Activated T-cell treated with anti-CD3 and anti-CD28 coated beads, Interleukin-2, amount 50 U/mL, for 1 hour (primary cell): ENCODE results near the gene ZFTA.
"Not testable (repeated sequence)": the region's sequence is repeated elsewhere in the genome, so short reads cannot be mapped to it uniquely, and the experiment has no call there.

Experiments used
- DNase-seq: peaks from one replicate; pipeline ENCODE4 v3.0.0-alpha.2; 2020

ZFTA gene

GRCh38 chr11:63768237-63769041, at the start of gene ZFTA:
ZFTA (minus strand) TSS chr11:63768775; CDS start chr11:63768622, 153 bp downstream.
- peak; percentile 78 for DNase-seq

DNA sequence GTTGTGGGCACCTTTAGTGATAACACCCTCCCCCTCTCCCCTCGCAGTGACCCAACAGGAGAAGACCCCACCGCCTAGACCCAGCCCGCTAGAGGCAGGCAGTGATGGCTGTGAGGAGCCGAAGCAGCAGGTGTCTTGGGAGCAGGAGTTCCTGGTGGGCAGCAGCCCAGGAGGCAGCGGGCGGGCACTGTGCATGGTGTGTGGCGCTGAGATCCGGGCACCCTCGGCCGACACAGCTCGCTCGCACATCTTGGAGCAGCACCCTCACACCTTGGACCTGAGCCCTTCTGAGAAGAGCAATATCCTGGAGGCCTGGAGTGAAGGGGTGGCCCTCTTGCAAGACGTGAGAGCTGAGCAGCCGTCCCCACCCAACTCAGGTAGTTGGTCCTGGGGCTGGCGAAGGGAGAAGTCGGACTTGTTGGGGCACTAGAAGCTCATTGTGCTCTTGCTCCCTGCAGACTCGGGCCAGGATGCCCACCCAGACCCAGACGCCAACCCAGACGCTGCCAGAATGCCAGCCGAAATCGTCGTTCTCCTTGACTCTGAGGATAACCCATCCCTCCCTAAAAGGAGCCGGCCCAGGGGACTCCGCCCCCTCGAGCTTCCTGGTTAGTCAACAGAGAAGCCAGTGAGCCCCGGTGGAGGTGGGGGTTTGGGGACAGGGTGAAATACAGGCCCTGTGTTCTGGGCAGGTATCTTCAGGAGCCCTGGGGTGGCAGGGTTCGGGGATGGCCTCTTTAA, 49.4 kb upstream of the ZFTA start:
- DNase-seq, result no peak

GRCh38 chr11:63816732-63817131, 48.2 kb upstream of the ZFTA start:
- no peak for DNase-seq

DNA sequence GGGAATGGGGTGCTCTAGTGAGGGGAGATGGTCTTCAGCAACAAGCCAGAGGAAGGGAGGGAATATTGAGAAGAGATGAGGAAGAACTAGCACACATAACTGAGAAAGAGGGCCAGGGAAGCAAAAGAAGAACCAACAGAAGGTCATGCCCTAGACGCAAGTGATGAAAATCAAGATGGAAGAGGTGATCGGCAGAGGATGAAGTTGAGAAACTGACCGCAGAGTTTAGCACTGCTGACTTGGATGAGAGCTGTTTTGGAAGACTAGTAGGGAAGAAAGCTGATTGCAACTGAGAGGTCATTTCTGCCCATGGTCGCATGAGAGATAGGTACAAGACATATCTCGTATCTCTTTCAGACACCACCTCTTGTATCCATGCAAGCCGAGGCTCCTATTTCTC, 47.6 kb upstream of the ZFTA start:
- no peak for DNase-seq

- DNase-seq, result no peak
Measured at GRCh38 chr11:63814383-63814736, 45.8 kb upstream of the ZFTA start.

DNA sequence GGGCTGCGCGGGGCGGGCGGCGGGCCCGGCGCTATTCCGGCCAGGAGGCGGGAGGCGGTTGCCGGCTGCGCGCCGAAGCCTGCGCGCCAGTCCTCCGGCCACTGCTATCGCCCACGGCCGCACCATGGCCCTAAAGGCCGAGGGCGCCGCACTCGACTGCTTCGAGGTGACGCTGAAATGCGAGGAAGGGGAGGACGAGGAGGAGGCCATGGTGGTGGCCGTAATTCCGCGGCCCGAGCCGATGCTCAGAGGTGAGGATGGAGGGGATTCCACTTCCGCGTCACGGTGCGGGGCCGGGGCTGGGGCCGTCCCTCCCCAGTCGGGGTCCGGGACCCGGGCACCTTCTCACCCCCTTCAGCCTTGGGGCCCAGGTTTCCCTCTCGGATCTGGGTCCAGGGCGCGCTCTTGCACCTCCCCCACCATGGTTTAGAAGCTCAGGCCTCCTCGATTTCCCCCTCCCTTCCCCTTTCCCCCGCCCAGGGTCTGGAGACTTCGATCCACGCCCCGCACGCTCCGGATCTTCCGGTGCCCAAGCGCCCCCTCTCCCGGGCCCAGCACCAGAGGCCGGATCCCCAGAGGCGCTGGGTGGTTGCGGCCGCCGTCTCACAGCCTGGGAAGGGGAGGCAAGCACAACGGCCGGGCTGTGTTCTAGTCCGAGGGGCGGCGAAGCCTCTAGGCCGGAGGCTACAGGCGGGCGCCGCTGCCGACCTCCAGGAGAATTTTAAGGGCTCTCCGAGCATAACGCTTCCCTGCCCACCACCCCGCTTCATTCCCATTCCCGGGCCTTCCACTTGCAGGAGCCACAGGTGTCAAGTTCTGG, 45.2 kb upstream of the ZFTA start:
- DNase-seq, result peak; percentile 39

DNA sequence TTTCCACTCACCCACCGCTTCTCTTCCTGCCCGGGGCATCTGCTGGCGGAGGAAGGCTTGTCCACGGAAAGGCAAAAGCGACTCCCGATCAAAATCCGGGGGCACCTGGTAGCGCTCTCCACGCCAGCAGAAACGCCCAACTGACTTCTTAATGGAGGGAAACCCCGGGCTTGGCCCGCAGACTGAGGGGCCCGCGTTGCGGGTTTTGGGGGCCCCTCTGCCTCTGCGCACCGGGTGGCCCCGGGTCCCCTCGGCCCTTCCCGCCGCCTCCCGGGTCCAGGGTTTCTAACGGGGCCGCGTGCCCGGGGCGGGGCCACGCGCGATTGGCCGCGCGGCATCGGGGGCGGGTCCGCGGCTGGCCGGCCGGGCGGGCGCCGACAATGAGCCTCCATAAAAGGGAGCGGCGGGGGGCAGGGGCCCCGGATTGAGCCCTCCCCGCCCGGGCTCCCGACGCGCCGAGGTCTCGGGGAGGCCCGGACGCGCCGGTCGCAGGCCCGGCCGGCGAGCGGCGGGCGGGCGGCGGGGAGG, 44.5 kb upstream of the ZFTA start, which contains the start of gene SPINDOC:
TSS of gene SPINDOC (plus strand) at position 422 of the 528 bp plus-strand sequence. CDS start 231 bp downstream, outside the sequence.
- DNase-seq, result peak; percentile 77

- no peak for DNase-seq
Measured at GRCh38 chr11:63811522-63811921, 42.9 kb upstream of the ZFTA start.

GRCh38 chr11:63810383-63810782, 41.8 kb upstream of the ZFTA start:
- DNase-seq, result not testable (repeated sequence)

GRCh38 chr11:63805844-63806415, 37.4 kb upstream of the ZFTA start:
- DNase-seq, result no peak

DNA sequence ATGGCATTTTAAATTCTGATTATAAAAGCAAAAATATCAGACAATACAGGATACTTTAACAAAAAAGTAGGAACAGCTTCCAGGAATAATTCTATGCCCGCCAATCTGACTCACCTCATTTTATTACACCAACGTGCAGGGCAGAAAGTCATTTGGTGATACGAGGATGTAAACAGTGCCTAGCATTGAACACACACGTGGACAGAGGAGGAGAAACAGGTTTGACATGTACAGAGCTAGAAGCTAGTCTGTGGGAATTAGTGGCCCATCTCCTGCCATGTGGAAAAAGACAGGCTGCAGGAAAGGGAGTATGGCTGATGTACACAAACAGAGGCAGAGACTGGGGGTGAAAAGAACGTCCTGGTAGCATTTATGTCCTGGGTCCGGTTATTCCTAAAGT, 35.7 kb upstream of the ZFTA start:
- DNase-seq, result no peak

DNA sequence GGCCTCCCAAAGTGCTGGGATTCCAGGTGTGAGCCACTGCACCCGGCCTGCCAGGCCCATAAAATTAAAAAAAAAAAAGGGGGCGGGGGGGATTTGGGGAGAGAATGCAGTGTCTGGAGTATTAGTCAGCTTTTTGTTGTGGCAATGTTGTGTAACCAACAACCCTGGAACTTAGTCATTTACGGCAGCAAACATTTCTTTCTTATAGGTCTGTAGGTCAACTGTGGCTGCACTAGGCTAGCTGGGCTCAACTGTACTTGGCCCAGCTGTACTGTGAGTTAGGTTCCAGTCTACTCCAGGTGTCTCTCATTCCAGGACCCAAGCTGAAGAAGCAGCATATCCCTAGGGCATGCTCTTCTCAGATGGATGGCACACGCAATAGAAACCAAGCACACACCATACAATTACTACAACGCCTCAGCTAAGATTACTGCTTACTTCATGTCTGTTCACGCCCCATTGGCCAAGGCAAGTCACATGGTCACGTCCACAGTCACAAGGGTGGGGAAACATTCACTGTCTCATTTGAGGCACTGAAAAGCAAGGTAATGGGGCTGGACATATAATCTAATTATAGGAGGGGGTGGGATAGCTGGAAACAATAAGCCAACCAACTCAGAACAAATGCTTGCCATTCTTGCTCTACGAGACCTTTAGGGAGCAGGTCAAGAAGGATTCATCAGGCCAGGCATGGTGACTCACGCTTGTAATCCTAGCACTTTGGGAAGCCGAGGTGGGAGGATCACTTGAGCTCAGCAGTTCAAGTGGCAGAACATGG, 34.3 kb upstream of the ZFTA start:
- no peak for DNase-seq

- no peak for DNase-seq
Measured at GRCh38 chr11:63800921-63801320, 32.3 kb upstream of the ZFTA start.

GRCh38 chr11:63795066-63795465, 26.5 kb upstream of the ZFTA start:
- no peak for DNase-seq

DNA sequence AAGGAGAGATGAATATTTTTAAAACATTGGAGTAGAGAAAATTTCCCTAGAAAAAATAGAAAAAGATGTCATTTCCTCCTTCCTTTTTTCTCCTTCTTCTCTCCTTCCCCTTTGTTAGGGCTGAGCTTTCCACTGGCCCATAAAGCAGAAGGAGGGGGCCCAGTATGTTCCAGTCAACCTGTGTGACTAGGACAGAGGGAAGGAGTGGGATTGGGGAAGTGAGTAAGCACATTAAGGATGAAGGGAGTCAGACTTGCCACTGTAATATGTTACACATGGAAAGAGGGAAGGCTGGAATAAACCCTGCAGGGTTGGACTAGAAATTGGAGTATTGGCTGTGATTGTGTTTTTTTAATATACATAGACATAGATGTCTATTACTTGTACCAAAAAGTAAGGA, 24.6 kb upstream of the ZFTA start:
- no peak for DNase-seq

DNA sequence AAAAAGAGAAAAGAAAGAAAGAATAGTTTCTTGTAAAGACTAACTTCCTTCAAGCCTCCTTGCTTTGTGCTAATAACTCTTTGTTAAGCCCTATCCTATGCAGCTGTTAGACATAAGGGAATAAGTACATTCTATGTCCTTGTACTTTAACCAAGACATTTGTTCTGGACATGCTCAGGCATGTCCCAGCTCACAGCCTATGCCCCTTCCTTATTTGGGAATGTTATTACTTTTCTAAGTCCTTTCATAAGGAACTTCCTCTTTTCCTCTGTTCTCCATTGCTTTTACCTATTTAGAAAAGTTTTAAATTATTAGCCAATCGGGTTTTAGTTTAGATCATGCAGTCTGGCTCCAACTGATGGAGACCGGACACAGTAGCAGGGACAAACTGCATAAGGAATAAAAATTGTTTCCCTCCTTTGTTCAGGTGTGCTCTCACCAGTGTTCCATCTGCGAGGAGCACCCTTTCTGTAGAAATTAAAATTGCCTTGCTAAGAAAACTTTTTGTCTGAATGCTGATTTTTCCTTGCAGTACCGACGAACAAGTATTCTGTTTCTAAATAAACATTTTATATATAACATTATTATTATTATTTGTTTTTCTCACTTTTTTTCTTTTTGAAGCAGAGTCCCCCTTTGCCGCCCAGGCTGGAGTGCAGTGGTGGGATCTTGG, 23.1 kb upstream of the ZFTA start:
- DNase-seq, result no peak

GRCh38 chr11:63785823-63786222, 17.2 kb upstream of the ZFTA start:
- no peak for DNase-seq

DNA sequence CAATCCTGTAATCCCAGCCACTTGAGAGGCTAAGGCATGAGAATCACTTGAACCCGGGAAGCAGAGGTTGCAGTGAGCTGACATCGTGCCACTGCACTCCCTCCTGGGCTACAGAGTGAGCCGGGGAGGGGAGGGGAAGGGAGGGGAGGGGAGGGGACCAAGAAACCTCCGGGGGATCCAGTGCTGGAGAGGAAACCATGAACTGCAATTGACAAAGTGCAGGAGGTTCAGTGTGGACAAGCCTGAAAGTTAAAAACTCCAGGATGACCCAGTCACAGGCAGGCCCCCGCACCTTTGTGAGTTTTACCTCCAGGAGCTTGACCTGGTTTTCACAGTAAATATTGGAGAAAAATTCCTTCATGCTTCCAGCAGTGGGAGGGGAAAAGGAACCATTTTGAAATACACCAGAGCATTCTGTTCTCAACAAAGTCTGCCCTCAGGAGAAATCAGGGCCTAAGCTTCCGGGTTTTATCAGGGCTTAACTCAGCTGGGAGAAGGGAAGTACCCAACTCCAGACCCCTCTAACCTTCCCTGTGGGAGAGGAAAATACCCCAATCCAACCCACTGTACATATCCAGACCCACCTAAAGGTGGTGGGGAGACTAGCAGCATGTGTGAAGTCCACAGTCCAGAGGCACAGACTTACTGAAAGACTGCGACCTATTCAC, 15.5 kb upstream of the ZFTA start:
- no peak for DNase-seq

DNA sequence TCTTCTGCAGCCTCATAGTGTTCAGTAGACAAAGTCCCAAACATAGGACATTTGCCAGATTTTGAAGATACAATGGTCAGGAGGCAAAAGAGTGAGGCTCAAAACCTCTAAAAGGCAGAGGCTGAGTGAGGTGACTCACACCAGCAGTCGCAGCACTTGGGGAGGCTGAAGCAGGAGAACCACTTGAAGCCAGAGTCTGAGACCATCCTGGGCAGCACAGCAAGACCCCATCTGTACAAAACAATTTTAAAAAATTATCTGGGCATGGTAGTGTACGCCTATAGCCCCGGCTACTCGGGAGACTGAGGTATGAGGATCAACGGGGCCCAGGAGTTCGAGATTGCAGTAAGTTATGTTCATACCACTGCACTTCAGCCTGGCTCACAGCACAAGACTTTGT, 14.2 kb upstream of the ZFTA start:
- DNase-seq, result no peak

GRCh38 chr11:63779039-63779438, 10.5 kb upstream of the ZFTA start:
- no peak for DNase-seq

DNA sequence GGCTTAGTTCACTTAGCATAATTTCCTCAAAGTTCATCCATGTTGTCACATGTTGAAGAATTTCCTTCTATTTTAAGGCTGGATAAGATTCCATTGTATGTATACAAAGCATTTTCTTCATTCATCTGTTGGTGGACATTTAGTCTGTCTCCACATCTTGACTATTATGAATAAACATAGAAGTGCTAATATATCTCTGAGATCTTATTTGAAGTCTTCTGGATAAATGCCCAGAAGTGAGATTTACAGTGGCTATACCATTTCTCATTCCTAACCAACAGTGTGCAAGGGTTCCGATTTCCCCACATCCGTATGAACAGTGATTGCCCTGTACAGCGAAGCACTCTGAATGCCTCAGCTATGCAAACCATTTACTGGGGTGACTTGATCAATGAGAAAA, 6.6 kb upstream of the ZFTA start:
- DNase-seq, result no peak
